ENCODE results near the gene ROCK2.

The ROCK2 gene

GRCh38 chr2:11160731-11161455 is 183.5 kb downstream of the ROCK2 start:
- DNase-seq (ENCODE audit: extremely low spot score): peak; percentile 62

GRCh38 chr2:11160256-11160655 is 184.2 kb downstream of the ROCK2 start:
- no peak for DNase-seq (ENCODE audit: extremely low spot score)
- CTCF ChIA-PET: interaction anchor here (0.9 kb wide), 1 partner anchor 27 kb away, joined by 3 read pairs; a partner anchor contains a TSS
- no peak for TF ChIP-seq CTCF (IDR thresholded peaks at IDR 0.05; ENCODE audit: control extremely low read depth, extremely low read depth, low read depth, missing control alignments)
- POLR2A ChIA-PET: no interaction called here

More at GRCh38 chr2:11160731-11161455, 183.5 kb downstream of the ROCK2 start:
- CTCF ChIA-PET: interaction anchor here (0.9 to 2.8 kb wide), 6 partner anchors 28 to 532 kb away, joined by 3 to 10 read pairs (median 3); a partner anchor contains a TSS
- POLR2A ChIA-PET: no interaction called here
- no peak for TF ChIP-seq CTCF (IDR thresholded peaks at IDR 0.05; ENCODE audit: control extremely low read depth, extremely low read depth, low read depth, missing control alignments)

GRCh38 chr2:11159574-11160170 is 184.8 kb downstream of the ROCK2 start:
- ChIA-PET POLR2A (no interaction called here), CTCF (interaction anchor here (0.9 to 1.3 kb wide), 3 partner anchors 22 to 423 kb away, joined by 3 to 5 read pairs (median 3); a partner anchor contains a TSS)
- no peak for TF ChIP-seq CTCF (IDR thresholded peaks at IDR 0.05; ENCODE audit: control extremely low read depth, extremely low read depth, low read depth, missing control alignments)

GRCh38 chr2:11158916-11159573 is 185.4 kb downstream of the ROCK2 start:
- POLR2A ChIA-PET: no interaction called here
- no peak for TF ChIP-seq CTCF (IDR thresholded peaks at IDR 0.05; ENCODE audit: control extremely low read depth, extremely low read depth, low read depth, missing control alignments)
- DNase-seq (ENCODE audit: extremely low spot score): no peak
- CTCF ChIA-PET: interaction anchor here (0.9 to 1.3 kb wide), 4 partner anchors 22 to 423 kb away, joined by 3 to 5 read pairs (median 3); a partner anchor contains a TSS

More at GRCh38 chr2:11159574-11160170, 184.8 kb downstream of the ROCK2 start:
- no peak for DNase-seq (ENCODE audit: extremely low spot score)

GRCh38 chr2:11157731-11158130 is 186.7 kb downstream of the ROCK2 start:
- ChIA-PET POLR2A (no interaction called here), CTCF (interaction anchor here (1.0 to 1.1 kb wide), 2 partner anchors 15 to 25 kb away, joined by 3 to 4 read pairs; a partner anchor contains a TSS)
- no peak for TF ChIP-seq CTCF (IDR thresholded peaks at IDR 0.05; ENCODE audit: control extremely low read depth, extremely low read depth, low read depth, missing control alignments)
- no peak for DNase-seq (ENCODE audit: extremely low spot score)

- DNase-seq (ENCODE audit: extremely low spot score): no peak
- ChIA-PET POLR2A (no interaction called here), CTCF (interaction anchor here (1.0 to 1.2 kb wide), 3 partner anchors 15 to 24 kb away, joined by 3 to 4 read pairs (median 4); a partner anchor contains a TSS)
- TF ChIP-seq CTCF (IDR thresholded peaks at IDR 0.05; ENCODE audit: control extremely low read depth, extremely low read depth, low read depth, missing control alignments): no peak
These were observed 187.1 kb downstream of the ROCK2 start for GRCh38 chr2:11157296-11157695.
